Hematopoietic multipotent progenitor cell treated with erythropoietin and hydrocortisone succinate and interleukin-3 and kit ligand, for 6 days (in vitro differentiated cells): ENCODE measurements around the gene CD248.

Source experiments
- DNase-seq: peaks from one replicate; pipeline ENCODE4 v3.0.0-alpha.2; 2015

CD248 gene

GRCh38 chr11:66340596-66341501, 24.0 kb upstream of the CD248 start:
- DNase-seq, result no peak

DNA sequence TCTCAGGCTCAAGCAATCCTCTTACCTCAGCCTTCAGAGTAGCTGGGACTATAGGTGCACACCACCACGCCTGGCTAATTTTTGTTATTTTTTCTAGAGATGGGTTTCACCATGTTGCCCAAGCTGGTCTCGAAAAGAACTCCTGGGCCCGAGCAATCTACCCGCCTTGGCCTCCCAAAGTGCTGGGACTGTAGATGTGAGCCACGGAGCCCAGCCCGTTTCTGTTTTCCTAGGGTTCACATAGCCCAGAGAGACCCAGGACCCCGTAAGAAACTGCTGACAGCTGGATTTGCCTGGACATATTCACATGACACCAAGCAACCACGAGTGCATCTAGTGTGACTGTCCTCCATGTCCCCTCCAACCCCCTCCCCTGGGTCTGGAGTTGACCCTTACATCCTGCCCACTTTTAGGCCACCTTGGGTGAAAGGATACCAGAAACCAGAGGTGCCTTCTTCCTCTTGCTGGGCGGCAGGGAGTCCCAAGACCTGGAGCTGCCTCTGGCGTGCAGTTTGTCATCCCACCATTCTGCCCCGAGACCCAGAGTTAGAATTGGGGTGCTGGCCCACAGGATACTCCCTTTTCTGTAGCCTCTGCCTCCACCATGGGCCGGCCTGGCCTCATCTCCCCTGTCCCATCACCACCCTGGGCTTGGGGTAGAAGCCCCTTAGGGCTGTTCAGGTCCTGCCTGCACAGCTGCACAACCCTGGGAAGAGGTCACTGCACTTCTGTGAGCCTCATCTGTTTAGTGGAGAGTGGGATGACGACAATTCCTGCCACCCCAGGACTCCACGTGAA, 23.0 kb upstream of the CD248 start:
- DNase-seq, result no peak

- no peak for DNase-seq
Measured at GRCh38 chr11:66339162-66339675, 22.4 kb upstream of the CD248 start.

DNA sequence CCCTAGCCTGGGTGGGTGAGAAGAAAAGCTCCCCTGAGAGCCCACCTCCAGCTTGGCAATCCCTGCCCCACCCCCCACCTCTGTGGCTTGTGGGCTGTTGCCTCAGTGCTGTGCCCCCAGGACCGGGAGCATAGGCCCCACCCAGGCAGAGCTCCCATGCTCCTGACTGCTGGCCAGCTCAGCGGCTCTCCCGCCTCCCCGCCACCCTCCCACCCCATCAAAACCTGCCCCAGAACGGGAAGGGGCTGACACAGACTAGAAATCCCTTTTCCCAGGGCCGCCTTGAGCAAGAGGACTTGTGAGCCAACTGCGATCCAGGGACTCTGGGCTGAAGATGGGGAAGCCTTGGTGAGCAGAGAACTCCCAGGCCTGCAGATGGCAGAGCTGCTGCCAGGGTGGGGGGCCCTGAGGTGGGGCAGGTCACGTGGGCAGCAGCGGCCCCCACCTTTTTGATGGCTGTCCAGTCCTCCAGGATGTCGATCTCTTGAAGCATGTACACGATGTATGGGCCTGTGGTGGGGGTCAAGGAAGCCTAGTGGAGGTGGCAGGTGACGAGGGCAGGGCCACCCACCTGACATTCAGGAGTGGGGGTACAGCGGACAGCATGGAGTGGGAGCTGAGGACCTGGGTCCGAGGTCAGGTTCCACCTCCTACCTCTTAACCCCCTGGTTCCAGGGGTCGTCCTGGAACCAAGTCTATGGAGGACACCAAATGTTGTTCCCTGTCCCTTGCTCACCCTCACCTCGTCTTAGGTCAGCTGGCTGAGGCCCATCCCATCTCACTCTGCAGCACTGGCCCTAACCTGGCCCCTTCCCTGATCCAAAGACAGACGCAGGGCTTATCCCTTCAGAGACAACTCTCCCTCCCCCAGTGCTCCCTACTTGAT, 21.7 kb upstream of the CD248 start:
- DNase-seq, result no peak

DNA sequence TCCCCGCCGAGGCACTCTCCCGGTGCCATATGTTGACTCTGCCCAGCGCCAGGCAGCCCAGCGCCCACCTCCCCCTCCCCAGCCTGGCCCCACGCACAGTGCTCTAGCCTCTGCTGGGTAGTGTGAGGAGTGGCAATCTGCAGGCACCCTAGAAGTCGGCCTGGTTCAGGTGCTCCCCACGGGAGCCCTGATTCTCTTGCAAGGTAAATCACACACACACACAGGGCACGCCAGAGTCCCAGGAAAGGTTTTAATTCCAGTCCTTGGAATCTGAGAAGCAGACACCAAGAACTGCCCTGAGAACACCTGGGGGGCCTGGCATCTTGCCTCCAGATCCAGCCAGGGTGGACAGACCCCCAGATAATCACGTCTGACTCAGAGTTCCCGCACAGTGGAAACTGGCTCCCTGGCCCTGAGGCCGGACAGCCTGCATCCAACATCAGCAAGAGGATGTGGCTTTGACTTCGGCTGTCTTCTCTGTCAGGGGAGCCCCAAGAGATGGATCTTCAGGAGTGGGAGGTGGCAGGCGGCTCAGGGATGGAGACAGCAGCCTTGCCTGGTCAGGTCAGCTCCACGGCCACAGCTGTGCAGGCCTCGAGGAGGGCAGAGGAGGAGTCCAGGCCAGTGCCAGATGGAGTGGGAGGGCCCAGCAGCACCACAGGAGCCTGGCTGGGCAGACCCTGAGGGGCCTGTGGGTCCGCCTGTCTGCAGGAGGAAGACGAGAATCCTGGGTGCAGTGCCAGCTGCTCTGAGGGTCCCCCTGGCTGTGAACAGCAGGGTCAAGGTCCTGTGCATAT, 20.5 kb upstream of the CD248 start:
- DNase-seq, result no peak

DNA sequence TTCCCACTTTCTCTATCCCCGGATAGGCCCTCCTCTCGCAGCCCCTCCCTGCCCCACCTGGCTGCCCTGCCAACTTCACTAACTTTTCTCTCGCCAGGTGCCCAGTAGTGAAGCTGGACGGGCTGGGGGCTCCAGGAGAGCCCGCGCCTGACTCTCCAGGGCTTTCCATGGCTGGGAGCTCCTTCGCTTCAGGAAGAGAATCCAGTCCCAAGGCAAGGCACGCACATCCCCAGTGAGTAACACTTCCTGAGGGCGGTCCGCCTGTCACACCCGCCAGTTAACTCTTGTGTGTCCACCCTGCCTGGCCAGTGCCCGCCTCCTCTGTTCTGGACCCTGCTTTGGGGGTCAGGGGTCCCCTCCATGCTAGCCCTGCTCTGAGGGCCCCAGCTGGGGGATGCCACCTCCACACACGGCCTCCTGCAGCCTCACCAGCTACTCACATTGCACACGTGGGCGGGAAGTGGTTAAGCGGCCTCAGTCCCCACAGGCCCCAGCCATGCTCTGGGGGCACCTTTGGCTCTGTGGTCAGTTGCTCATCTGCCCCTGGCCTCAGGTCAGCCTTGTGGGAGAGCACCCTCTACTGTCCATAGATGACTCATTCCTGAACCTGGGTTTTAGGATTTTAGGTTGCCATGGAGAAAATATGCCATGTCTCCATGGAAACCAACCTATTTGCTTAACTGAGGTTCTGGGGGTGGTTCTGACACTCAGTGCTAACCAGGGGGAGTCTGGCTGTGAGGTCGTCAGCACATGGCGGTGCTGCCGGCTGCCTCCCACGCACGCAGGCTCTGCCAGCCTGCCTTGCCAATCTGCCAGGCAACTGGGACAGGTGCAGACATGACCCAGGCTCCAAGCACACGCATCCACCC, 19.6 kb upstream of the CD248 start, which contains the start of gene RIN1:
TSS of gene RIN1 (minus strand) at position 201 of the 869 bp plus-strand sequence. CDS start at position 169, 32 bp downstream.
- peak; percentile 58 for DNase-seq

- DNase-seq, result no peak
Measured at GRCh38 chr11:66335531-66336233, 18.8 kb upstream of the CD248 start.

DNA sequence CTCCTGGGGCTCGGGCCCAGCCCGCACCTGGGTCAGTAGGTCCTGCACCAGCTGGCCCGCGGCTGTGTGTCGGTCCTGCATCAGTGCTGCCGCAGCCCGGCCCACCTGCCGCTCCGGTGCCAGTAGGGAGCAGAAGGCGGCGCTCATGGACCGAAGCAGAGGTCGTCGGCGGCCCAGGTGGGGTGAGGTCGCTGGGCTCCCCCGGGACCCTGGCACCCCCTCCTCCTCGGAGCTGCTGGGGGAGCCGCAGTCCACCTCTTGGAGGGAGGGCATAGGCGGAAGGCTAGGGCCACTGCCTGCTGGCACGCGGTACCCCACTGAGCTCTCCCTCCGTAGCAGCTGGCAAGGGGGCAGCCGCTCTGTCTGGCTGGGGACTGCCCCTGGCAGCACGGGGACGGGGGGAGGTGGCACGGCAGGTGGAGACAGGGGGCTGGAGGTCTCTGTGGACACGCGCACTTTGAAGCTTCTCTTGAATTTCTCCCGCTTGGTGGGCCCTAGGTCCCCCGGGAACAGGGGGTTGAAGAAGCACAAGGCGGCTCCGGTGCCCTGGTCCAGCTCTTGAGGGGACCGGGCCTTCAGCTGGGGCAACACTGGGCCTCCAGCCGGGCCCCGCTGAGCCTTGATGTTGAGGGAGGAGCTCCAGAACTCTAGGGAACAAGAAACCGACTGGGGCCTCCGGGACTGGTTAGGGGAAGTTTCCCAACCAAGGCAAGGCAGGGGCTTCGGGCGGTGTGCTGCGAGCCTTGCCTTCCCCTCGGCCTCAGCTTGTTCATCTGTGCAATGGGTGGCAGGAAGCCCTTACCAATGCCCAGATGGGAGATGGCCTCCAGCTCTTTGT, 18.0 kb upstream of the CD248 start:
- no peak for DNase-seq

- DNase-seq, result no peak
Measured at GRCh38 chr11:66333896-66334604, 17.2 kb upstream of the CD248 start.

DNA sequence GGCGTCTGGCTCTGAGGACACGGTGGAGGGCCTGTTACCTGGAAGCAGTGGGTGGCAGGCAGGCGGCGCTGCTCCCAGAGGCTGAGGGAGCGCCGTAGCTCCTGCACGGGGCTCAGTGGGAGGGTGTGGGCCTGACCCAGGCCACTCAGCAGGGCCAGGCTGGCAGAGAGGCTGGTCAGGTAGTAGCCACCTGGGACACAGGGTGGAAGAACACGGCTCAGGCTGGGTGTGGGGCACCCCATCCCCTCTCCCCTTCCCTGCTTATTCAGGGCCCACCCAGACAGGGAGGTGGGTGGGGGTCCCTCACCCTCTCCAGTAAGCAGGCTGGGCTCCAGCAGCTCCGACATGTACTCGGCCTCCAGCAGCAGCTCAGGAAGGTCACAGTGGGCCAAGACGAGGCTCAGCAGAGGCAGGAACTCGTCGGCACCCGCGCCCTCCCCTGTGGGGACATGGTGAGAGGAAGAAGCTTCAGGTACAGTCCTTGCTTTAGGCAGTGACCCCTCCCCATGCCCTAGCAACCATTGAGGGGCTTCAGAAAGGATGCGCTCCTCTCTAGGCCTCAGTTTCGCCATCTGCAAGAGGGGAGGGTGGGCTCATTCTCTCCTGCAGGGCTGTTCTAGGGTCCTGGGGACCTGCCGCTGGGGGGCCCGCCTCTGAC, 16.5 kb upstream of the CD248 start:
- DNase-seq, result no peak

DNA sequence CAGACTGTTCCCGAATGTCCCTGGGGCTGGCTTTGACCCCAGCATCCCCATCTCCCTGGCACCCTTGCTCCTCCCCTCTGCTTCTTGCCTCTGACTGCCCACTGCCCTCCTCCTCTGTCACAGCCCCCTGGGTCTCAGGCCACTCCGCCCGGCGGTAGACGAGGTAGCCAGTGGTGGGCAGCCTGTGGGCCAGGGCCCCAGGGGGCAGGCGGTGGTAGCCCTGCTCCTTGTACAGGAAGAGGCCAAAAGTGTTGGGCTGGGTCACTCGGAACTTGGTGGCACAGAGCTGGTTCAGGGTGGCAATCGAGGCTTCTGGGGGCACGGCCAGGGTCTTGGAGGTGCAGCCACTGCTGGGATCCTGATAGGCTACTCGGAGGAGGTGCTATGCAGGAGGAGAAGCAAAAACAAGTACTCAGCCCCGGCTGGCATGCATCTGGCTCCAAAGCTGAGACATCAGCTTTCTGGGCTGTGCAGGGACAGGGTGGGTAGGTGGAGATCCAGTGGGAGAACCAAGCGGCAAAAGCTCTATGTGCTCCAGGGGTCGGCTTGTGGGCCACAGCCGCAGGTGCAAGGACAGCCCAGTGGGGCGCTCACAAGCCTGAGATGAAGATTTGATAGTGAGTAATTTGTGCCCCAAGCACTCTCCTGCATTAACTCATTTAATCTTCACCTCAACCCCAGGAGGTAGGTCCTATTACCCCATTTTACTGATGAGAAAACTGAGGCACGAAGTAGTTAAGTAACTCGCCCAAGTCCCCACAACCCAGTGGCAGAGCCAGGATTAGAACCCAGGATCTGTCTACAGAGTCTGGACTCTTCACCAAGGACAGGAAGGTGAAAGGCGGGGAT, 15.8 kb upstream of the CD248 start:
- no peak for DNase-seq

DNA sequence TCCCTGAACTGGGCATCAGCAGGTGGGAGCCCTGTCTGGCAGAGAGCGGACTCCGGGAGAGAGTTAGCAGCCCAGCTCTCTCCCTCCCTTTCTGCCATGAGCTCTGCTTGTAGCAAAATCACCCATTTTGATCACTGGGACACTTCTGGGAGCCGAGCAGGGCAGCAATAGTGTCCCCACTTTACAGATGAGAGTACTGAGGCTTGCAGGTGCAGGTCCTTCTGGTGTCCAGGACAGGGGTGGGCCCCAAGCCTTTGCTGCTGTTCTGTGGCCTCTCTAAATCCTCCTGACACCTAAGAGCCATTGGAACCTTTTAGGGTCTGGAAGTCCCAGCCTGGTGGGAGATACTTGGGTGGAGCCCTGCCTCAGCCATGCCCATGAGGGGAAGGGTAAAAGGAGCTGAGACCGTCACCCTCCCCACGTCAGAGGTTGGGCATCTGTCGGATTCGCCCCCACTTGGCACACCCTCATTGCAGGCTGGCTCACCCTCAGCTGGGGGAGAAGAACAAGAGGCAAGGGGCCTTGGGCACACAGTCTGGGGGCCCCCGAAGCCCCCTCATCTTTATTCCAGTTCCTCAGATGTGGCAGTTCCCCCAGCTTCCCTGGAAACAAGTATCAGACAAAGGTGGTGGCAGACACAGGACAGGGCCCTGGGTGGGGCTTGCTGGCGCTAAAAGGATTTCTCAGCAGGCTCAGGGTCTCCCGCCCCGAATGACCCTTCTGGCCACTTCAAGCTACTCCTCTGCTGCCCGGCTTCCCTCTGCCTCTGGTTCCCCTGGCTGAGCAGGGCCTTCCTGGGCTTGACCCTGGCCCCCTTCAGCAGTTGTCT, 14.9 kb upstream of the CD248 start:
- no peak for DNase-seq

GRCh38 chr11:66330931-66331330, 14.1 kb upstream of the CD248 start:
- no peak for DNase-seq

- DNase-seq, result no peak
Measured at GRCh38 chr11:66329165-66329673, 12.4 kb upstream of the CD248 start.

DNA sequence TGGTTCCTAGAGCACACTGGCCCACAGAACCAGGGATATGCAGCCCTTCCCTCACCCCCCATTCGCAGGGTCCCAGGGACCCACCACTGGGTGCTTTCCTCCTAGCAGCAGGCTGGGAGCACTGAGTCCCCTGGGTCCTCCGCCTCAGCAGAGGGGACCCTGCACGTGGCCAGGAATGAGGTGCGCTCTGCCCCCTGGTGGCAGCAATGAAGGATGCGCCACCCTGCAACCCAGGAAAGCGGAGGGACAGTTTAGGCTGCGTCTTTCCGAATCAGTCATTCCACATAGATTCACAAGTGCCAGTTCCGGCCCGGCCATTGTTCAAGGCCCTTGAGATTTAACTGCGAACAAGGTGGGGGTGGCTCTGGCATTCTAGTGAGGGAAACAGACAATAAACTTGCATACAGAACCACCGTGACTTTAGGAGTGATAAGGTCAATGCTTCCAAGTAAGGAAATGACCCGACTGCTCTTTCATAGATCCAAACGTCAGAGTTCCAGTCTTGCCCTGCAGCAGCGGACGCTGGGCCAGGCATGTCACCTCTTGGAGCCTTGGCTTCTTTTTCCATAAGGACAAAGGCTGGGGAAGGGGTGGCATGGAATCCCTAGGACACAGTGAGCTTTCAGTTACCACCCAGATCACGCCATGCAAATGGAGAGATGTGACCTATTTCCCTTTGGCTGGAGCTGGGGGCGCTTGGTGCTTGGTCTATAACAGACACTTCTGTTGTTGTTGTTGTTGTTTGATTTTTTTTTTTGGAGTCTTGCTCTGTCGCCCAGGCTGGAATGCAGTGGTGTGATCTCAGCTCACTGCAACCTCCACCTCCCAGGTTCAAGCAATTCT, 11.7 kb upstream of the CD248 start:
- peak; percentile 86 for DNase-seq
